Cerebellar cortex (tissue), 1 donor: ENCODE data around the gene FAM110A.
A peak's percentile ranks its signal among the peaks of the same experiment; 100 is the strongest.
"Not testable (repeated sequence)": the region's sequence is repeated elsewhere in the genome, so short reads cannot be mapped to it uniquely, and the experiment has no call there.

Experiments used
- DNase-seq: peaks from one replicate; pipeline ENCODE4 v3.0.0-alpha.2; 2015; ENCODE audit warnings: low spot score

The FAM110A gene

GRCh38 chr20:833450-834150, at the start of gene FAM110A:
TSS of gene FAM110A (plus strand) at chr20:833715. CDS start at chr20:844805, 11,090 bp downstream.
- DNase-seq, result peak; percentile 93

DNA sequence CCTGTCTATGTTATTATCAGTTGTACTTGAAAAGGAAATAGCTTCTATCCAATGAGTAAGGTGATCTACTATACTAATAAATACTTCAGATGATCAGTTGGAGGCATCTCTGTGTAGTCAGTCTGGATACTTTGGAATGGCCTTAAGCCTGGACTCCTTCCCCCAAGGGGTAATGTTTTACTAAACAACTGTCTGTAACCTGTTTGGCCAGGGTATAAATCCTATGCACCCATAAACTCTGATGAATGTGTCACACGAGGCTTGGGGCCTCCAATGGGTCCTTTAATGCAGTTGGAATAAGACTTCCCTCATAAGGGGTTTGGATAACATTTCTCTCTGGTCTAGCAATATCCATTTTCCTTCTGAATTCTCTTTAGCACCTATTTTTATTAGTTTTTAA, 45.7 kb upstream of the FAM110A start:
- DNase-seq, result no peak

- DNase-seq, result no peak
Measured at GRCh38 chr20:791056-791455, 42.5 kb upstream of the FAM110A start.

DNA sequence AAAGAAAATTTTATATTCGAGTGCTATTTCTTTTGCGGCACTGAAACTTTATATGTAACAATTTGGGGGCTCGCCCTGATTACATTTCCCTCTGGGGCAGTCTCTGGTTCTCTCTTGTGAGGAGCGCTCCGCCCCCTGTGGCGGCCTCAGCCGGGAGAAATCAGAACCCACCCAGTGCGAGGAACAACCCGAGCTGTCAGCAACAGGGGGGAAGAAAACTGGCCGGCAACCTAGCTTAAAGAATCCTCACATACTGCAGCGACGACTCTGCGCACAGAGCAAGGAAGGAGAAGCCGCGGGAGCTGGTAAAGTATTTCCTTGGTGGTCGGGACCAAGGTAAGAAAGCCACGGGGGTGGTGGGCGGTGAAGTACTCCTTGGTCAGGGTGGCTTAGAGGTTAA, 41.3 kb upstream of the FAM110A start:
- no peak for DNase-seq

GRCh38 chr20:796921-797320, 36.6 kb upstream of the FAM110A start:
- DNase-seq, result no peak

DNA sequence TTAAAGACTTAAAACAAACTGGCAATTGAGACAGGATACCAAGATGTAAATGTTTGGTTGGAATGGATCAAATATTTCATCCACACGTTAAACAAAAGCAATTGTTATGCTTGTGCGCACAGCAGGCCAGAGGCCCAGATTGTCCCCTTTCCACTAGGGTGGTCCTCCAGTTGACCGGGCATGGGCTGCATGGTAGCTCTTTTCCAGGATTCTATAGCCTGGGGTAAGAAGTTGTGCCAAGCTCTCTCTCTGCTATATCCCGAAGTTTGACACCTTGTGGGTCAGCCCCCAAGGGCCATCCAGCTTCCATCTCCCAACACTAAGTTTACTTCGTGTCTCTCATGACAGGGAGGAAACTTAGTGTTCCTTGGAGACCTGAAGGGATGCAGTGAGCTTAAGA, 34.8 kb upstream of the FAM110A start:
- DNase-seq, result not testable (repeated sequence)

GRCh38 chr20:800026-800425, 33.5 kb upstream of the FAM110A start:
- not testable (repeated sequence) for DNase-seq

GRCh38 chr20:801678-802077, 31.8 kb upstream of the FAM110A start:
- no peak for DNase-seq

- peak; percentile 11 for DNase-seq
Measured at GRCh38 chr20:805713-806112, 27.8 kb upstream of the FAM110A start.

DNA sequence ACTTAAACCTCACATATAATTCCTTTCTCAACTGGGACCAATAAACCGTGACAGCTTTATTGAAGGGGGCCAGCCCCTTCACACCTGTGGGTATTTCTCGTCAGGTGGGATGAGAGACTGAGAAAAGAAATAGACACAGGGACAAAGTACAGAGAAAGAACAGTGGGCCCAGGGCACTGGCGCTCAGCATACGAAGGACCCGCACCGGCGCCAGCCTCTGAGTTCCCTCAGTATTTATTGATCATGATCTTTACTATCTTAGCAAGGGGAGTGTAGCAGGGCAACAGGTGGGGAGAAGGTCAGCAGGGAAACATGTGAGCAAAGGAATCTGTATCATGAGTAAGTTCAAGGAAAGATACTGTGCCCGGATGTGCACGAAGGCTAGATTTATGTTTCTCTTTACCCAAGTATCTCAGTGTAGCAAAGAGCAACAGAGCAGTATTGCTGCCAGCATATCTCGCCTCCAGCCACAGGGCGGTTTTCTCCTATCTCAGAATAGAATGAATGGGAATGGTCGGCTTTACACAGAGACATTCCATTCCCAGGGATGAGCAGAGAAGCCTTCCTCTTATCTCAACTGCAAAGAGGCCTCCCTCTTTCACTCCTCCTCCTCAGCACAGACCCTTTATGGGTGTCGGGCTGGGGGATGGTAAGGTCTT, 21.6 kb upstream of the FAM110A start:
- DNase-seq, result not testable (repeated sequence)

GRCh38 chr20:812435-812814, 21.1 kb upstream of the FAM110A start:
- not testable (repeated sequence) for DNase-seq

GRCh38 chr20:813390-813789, 20.1 kb upstream of the FAM110A start:
- DNase-seq, result no peak

DNA sequence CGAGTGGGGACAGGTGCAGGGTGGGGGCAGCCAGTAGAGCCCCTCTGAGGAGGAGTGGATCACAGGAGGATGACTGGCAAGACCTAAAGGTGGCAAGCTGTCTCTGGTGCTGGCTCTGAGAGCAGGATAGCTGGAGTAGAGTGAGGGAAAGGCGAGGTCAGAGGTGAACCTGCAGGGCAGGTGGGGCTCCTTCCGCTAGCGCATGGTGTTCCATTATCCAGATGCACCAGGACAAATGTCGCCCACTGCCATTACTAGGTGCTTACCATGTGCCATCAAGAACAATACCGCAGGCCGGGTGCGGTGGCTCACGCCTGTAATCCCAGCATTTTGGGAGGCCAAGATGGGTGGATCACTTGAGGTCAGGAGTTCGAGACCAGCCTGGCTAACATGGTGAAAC, 18.3 kb upstream of the FAM110A start:
- DNase-seq, result no peak

DNA sequence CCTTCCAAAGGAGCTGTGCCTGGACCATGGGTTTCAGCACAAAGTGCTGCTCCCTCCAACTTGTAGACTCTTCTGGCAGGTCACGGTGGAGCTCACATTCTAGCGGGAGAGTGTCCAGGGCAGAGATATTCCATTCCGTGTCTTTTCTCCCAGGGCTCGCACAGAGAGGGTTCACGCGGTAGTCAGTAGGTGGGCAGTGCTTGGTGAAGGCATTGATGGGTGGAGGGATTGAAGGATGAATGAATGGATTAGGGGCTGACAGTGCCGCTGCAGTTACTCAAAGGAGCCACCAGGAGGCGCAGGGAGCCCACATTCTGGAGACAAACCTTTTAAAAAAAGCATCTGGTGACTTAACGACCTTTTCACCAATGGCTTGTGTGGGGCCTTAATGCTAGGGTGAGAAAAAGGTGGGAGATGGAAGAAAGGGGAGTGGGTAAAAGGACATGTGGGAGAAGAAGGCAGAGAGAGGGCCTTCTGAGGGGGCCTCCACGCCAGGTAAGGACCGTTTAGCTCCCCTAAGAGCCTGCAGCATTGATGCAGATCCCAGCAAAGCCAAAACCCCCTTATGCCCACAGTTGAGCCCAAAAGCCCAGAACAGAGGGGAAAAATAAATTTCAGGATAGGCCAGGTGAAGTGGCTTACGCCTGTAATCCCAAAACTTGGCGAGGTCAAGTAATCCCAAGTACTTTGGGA, 17.5 kb upstream of the FAM110A start:
- peak; percentile 69 for DNase-seq

GRCh38 chr20:818001-818664, 15.4 kb upstream of the FAM110A start:
- DNase-seq, result no peak

GRCh38 chr20:819680-820322, 13.7 kb upstream of the FAM110A start:
- no peak for DNase-seq

GRCh38 chr20:820323-820953, 13.1 kb upstream of the FAM110A start:
- no peak for DNase-seq

- no peak for DNase-seq
Measured at GRCh38 chr20:821046-821730, 12.3 kb upstream of the FAM110A start.

DNA sequence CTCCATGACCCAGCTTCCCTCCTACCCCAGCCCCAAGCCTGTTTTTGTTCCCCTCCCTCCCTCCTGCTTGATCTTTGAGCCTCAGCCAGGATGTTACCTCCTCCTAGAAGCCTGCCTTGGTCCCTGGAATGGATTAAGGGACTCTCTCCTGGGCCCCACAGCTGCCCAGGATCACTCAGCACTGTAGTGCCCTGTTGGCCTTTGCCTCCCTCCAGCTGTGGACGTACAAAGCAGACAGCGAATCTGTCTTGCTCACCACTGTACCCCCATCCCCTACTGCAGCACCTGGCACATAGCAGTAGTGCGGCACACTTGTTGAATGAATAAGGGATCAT, 11.8 kb upstream of the FAM110A start:
- no peak for DNase-seq

DNA sequence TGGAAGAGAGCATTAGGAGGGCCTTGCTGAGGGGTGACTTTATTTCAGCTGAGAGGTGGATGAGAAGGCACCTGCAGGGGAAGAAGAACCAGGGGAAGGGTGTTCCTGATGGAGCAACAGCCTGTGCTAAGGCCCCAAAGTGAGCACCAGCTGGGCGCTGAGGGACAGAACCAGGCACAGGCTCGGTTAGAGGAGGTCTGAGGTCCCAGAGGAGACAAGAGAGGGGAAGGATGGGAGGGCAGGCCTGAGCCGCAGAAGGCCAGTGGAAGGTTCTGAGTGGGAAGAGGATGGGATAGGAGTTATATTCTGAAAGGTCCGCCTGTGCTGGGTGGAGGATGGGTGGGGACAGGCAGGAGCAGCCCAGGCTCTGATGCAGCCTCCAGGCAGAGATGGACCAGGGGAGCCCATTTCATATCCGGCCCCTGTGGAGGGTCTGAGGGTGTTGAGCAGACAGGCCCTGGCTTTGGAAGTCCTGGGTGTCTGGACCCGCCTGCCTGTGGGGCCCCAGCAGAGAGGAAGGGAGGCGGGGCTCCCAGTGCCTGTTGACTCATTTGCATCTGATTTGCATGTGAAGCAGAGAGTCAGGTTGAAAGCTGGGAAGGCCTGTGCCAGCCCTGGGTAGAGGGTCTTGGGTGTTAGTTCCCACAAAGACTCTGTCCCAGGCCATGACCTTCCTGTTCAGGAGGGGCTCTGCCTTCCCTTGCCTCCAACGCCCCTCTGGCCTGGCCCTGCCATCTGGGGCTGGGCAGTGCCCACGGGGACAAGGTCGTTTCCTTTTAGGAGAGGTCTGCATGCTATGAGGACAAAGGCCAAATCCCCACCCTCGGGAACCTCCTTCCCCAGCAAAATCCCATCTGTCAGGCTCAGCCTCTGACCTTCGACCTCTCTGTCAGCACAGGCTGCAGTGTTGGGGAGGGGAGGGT, 10.6 kb upstream of the FAM110A start:
- DNase-seq, result no peak
